Brain microvascular endothelial cell (primary cell): ENCODE data around the gene ADAM12.
"Not testable (repeated sequence)": the region's sequence is repeated elsewhere in the genome, so short reads cannot be mapped to it uniquely, and the experiment has no call there.

Source experiments
- DNase-seq: peaks from one replicate; pipeline ENCODE4 v3.0.0-alpha.2; 2020
- H3K27ac ChIP-seq: fragments of 250-450 bp; sonication (Bioruptor Pico); 2 replicates; pipeline ENCODE4 v1.5.1; 2020; ENCODE audit warnings: mild to moderate bottlenecking, moderate library complexity
- H3K27me3 ChIP-seq: fragments of 250-450 bp; sonication (Bioruptor Pico); replicated peaks from 2 replicates; pipeline ENCODE4 v1.5.1; 2020; ENCODE audit warnings: mild to moderate bottlenecking
- H3K36me3 ChIP-seq: fragments of 250-450 bp; sonication (Bioruptor Pico); replicated peaks from 2 replicates; pipeline ENCODE4 v1.5.1; 2020; ENCODE audit warnings: mild to moderate bottlenecking
- H3K4me3 ChIP-seq: 2 replicates; pipeline ENCODE4 v1.5.1; 2011; ENCODE audit warnings: low read depth, mild to moderate bottlenecking, control low read depth, low read length, moderate library complexity
- CTCF ChIP-seq: IDR thresholded peaks from 2 replicates; pipeline ENCODE4 v1.5.1; 2011; ENCODE audit warnings: low read depth, mild to moderate bottlenecking, moderate library complexity, low read length, control low read depth, inconsistent platforms; ENCODE audit errors: missing control alignments
- in situ Hi-C: cut with HindIII; loops from 2 replicates; pipeline ENCODE4 v1.10.0; 2017; ENCODE audit warnings: low sequenced_read_pairs, low pct_ligation_motif_present

The ADAM12 gene

GRCh38 chr10:126250527-126251310, 137.6 kb downstream of the ADAM12 start:
- DNase-seq = no peak
- no peak overlapping the region for H3K27ac ChIP-seq
- in situ Hi-C loops = no loop called here

GRCh38 chr10:126250045-126250444, 138.2 kb downstream of the ADAM12 start:
- in situ Hi-C loops = no loop called here
- DNase-seq = no peak
- Histone ChIP-seq H3K27me3 (no peaks in the 10 kb centered on the region), H3K27ac (no peak overlapping the region), H3K36me3 (no peaks in the 10 kb centered on the region), H3K4me3 (no peak overlapping the region)
- no peak for TF ChIP-seq CTCF

More at GRCh38 chr10:126250527-126251310, 137.6 kb downstream of the ADAM12 start:
- Histone ChIP-seq H3K27me3 (no peaks in the 10 kb centered on the region), H3K4me3 (no peak overlapping the region), H3K36me3 (no peaks in the 10 kb centered on the region)
- TF ChIP-seq CTCF = no peak

GRCh38 chr10:126247446-126247975, 140.8 kb downstream of the ADAM12 start:
- Histone ChIP-seq H3K27me3 (no peaks in the 10 kb centered on the region), H3K27ac (peak overlapping the region; percentile 96), H3K36me3 (no peaks in the 10 kb centered on the region), H3K4me3 (no peak overlapping the region)
- TF ChIP-seq CTCF = no peak
- in situ Hi-C loops = no loop called here
- DNase-seq = peak; percentile 100

- peak overlapping the region; percentile 96 for H3K27ac ChIP-seq
- H3K27me3 ChIP-seq, in situ Hi-C loops, H3K36me3 ChIP-seq, H3K4me3 ChIP-seq: not testable (repeated sequence)
- peak; percentile 60 for DNase-seq
Observed at GRCh38 chr10:126246396-126246795, 141.9 kb downstream of the ADAM12 start.

- TF ChIP-seq CTCF = no peak
- Histone ChIP-seq H3K36me3 (no peaks in the 10 kb centered on the region), H3K27ac (peak overlapping the region; percentile 96), H3K4me3 (no peak overlapping the region), H3K27me3 (no peaks in the 10 kb centered on the region)
- no peak for DNase-seq
- in situ Hi-C loops = no loop called here
Observed at GRCh38 chr10:126245501-126245900, 142.8 kb downstream of the ADAM12 start.

GRCh38 chr10:126243971-126244370, 144.3 kb downstream of the ADAM12 start:
- Histone ChIP-seq H3K36me3 (no peaks in the 10 kb centered on the region), H3K4me3 (no peak overlapping the region), H3K27me3 (no peaks in the 10 kb centered on the region), H3K27ac (peak overlapping the region; percentile 76)
- no peak for TF ChIP-seq CTCF
- DNase-seq = peak; percentile 82
- in situ Hi-C loops = no loop called here
